Hippocampal formation (tissue), 2 donors: Measurements from ENCODE around the gene SULT1A1.
"Not testable (repeated sequence)": the region's sequence is repeated elsewhere in the genome, so short reads cannot be mapped to it uniquely, and the experiment has no call there.

Experiments used
- DNase-seq, 2 donors: peaks; one replicate each; lab custom pipeline; 2025; lab: John Stamatoyannopoulos, UW

SULT1A1 gene

DNA sequence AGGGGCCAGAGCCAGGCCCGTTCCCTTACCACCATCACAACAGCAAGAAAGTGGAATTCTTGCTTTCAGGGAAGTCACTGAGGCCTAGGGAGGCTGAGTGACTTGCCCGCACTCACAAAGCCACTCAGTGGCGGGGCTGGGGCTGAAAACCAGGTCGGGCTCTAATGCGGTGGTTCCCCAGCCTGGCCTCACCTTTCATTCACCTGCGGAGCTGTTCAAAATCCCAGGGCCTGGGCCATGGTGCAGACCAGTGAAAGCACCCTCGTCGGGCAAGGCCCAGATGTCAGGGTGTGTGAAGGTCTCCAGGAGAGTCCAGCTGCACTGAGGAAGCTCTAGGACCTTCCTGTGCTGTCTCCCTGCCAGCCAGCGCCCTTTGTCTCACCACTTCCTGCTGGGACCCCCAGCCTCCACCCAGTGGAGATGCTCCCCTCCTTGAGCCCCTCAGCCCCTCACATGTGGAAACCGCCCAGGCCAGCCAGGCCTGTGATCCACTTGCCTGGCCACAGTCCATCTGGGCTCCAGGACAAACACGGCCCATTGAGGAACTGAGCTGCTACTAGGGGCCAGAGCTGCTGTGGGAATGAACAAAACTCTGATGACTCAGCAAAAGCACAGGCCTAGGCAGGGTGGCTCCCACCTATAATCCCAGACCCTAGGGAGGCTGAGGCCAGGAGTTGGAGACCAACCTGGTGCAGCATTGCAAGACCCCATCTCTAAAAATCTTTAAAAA lies 812 bp downstream of the SULT1A1 start:
- not testable (repeated sequence) for DNase-seq

DNA sequence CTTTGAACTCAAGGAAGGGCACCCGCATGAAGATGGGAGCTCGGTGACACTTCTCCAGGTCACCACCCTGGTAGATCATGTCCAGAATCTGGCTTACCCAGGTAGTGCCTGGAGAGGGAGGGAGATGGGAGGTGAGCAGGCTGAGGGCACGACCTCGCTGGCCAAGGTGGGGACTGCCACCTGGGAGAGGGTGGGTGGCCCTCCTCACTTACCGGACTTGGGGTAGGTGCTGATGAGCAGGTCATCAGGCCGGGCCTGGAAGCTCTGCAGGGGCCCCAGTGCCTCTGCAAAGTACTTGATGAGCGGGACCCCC lies 1.4 kb downstream of the SULT1A1 start:
- not testable (repeated sequence) for DNase-seq

DNA sequence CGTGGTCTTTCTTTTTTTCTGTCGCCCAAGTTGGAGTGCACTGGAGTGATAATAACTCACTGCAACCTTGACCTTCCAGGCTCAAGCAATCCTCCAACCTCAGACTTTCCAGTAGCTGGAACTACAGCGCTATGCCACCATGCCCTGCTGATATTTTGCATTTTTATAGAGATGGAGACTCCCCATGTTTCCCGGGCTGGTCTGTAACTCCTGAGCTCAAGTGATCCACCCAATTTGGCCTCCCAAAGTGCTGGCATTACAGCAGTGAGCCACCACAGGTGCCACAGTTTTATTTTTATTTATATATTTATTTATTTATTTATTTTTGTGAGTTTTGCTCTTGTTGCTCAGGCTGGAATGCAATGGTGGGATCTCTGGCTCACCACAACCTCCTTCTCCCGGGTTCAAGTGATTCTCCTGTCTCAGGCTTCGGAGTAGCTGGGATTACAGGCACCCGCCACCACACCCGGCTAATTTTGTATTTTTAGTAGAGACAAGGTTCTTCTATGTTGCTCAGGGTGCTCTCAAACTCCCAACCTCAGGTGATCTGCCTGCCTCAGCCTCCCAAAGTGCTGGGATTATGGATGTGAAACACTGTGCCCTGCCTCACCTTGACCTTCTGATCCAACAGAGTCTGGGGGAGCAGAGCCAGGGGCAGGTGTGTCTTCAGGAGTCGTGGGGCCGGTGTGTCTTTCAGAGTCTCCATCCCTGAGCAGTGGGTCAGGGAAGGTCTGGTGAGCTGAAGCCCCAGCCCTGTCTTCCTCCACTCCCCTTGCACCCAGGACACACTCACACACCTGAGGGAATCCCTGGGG lies 2.0 kb downstream of the SULT1A1 start:
- DNase-seq: not testable (repeated sequence)

DNA sequence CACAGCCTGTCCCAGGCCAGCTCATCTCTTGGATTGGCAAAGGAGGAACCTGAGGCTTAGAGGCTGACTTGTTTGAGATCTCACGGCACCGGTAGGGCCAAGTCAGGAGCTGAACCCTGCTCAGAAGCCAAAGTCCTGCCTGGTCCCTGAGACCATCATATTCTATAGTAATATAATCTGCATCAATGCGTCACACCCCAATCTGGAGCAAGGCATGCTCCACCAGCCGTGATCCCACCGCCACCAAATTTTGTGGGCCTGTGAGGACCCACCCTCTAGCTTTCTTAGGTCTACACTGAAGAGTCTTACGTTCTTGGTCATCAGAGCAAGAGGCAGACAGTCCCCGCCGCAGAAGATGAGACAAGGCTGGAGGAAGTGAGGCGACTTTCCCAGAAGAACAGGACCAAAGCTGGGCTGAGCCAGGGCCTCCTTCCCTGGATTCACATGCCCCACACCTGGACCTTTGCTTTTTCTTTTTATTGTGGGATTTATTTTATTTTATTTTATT lies 2.7 kb downstream of the SULT1A1 start:
- no peak for DNase-seq

GRCh38 chr16:28606291-28607115 lies 3.3 kb downstream of the SULT1A1 start:
- DNase-seq: no peak

DNA sequence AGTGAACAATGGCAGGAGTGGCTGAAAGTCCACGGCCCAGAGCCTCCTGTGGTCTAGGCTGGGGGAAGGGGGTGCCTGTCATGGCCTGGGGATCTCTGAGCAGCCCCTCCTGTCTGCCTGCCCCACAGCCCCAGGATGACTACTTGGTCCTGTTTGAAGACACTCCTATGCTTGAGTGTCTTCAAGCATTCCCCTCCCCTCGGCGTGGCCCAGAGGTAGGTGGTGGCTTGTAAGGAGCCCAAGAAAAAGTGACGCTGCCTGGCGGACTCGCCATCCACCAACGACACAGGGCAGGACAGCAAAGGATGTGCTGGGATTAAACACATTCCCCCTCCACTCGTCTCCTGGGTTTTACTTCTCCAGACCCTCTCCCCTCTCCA lies 5.7 kb downstream of the SULT1A1 start:
- DNase-seq: no peak

GRCh38 chr16:28603381-28604185 lies 6.3 kb downstream of the SULT1A1 start:
- DNase-seq: no peak

DNA sequence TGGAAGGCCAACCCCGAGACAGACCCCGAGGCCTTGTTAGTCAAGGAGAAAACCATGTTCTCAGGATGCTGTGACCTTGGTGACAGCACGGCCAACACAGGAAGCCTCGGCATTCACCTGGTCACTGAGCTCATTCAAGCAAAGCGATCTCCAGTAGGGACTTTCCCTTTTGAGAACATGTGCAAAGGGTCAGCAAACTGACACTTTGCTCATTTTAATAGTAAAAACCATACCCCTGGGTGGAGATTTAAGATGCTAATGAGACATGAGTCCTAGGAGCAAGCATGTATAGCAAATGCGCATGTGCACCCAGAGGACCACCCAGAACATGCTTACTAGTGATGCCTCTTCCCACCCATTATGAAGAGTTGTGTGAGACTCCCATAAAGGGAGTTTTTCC lies 7.3 kb downstream of the SULT1A1 start:
- no peak for DNase-seq

DNA sequence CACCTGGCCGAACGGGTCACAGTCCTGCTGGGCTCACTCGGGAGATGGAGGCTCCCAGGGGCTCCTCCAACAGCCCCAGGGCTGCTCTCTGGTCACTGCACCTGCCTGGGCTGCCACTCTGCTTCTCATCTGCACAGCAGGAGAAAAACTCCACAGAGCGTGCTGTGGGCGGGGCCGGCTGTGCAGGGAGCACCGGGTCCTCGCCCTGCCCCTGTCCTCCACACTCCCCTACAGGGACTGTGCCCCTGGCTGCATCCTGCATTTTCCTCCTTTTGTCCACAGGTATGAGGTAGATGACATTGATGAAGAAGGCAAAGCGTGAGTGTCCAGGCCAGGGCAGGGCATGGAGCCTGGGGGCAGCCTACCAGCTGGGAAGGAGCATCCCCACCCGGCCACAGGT lies 7.8 kb downstream of the SULT1A1 start:
- DNase-seq: not testable (repeated sequence)

DNA sequence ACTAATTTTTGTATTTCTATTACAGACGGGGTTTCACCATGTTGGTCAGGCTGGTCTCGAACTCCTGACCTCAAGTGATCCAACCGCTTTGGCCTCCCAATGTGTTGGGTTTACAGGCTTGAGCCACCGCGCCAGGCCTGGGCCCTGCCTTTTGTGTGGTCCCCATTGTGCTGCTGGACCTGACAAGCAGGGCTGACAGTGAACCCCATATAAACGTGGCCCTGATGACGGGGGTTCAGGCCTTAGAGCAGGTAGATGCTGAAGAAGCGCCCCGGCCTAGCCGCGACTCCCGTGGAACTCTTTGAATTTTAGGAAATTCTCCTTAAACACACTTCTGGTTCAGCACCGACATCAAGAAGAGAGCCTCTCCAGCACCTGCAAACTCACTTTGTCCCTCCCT lies 8.3 kb downstream of the SULT1A1 start:
- not testable (repeated sequence) for DNase-seq

GRCh38 chr16:28600965-28601364 lies 8.9 kb downstream of the SULT1A1 start:
- not testable (repeated sequence) for DNase-seq

- DNase-seq: not testable (repeated sequence)
Measured at GRCh38 chr16:28599377-28600285, 10.2 kb downstream of the SULT1A1 start.

GRCh38 chr16:28597692-28598261 lies 12.1 kb downstream of the SULT1A1 start:
- DNase-seq: no peak

DNA sequence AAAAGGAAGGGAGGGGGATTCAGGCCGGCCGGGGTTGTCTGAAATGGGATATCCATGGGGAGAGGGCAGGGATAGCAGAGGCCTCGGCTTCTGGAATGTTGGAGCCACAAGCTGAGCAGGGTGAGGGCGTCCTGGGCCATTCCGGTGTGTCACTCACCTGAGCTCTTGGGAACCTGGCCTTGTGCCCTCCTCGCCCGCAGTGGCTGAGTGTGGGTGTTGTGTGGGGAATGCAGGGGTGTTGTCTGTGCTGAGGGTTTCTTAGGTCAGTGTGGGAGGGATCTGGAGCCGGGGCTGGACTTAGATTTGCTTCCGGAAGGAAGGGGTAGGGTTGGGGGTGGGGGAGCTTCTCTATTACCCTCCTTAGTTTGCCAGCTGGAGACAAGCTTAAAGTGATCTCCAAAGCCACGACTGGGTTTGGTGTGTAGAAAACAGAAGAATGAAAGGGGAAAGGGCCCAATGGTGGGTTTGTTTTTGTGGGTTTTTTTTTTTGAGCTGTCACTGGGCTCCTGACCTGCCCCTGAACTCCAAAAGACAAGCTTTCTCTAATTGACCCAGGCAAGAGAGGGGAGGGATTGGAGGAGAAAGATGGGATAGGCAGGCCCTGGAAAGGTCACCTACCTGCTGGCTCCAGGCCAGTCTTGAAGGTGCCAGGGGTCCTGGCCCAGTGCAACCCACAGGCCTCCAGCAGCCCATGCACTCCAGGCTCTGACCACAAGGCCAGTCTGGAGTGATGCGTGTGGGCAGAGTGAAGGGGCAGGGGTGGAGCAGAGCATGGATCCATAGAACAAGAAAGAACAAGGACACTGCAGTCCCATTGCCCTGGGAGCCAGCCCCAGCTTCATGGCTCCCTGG lies 12.8 kb downstream of the SULT1A1 start, which contains the start of gene SULT1A2:
SULT1A2 (minus strand) TSS at position 211 of the 852 bp plus-strand sequence. CDS start 1,120 bp downstream, outside the sequence.
- DNase-seq: no peak

- no peak for DNase-seq
Measured at GRCh38 chr16:28596115-28596630, 13.7 kb downstream of the SULT1A1 start.

DNA sequence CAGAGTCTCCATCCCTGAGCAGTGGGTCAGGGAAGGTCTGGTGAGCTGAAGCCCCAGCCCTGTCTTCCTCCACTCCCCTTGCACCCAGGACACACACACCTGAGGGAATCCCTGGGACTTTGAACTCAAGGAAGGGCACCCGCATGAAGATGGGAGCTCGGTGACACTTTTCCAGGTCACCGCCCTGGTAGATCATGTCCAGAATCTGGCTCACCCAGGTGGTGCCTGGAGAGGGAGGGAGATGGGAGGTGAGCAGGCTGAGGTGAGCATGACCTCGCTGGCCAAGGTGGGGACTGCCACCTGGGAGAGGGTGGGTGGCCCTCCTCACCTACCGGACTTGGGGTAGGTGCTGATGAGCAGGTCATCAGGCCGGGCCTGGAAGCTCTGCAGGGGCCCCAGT lies 14.4 kb downstream of the SULT1A1 start:
- not testable (repeated sequence) for DNase-seq

DNA sequence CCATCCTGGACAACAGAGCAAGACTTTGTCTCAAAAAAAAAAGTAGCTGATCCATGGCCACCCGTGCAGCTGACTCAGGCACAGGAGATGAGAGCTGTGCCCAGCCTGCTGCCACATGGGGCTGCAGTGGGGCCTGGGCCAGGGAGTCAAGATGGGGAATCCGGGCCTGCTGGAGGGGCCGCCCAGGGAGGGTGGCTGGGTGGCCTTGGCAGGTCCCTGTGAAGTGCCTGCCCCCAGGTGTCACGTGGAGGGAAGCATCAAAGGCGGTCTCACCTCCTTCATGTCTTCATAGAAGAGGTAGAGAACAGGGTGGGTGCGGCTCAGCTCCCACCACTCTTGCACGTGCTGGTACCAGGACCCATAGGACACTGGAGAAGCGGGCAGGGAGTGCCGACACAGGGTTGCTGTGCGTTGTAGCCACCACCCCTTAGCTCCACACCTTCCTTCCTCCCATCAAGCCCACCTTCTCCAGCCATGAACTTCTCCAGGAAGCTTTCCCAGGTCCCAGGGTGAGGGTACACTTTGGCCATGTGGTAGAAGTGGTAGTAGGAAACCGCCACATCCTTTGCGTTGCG lies 16.8 kb downstream of the SULT1A1 start:
- no peak for DNase-seq

GRCh38 chr16:28592511-28592910 lies 17.3 kb downstream of the SULT1A1 start:
- DNase-seq: no peak
